ENCODE measurements around the gene FAM124B.

The FAM124B gene

DNA sequence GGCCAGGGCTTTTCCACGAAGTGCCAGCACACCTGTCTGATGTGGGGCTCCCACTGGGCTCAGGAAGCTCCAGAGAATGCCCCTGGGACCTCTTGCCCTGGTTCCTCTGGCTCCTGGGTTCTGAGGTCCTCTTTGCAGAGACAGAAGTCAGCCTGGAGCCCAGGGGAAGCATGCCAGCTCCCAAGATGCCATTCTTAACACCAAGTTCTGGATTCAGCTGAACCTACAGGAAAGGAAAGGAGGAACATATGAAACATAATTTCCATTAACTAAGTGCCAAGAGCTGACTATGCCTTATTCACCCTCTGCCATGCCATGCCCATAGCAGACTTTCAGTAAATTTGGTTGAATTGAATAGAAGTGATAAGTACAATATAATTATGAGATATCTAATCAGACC, 21.9 kb downstream of the FAM124B start:
- Histone ChIP-seq H3K36me3 (ENCODE audit: control insufficient read depth, insufficient read depth, low read length) (no peaks in the 10 kb centered on the region), H3K9me3 (ENCODE audit: control insufficient read depth, insufficient read depth, low read length) (no peaks in the 10 kb centered on the region), H3K4me3 (ENCODE audit: low read depth, low read length) (no peak overlapping the region), H3K27ac (ENCODE audit: low read depth, low read length) (no peak overlapping the region), H3K27me3 (ENCODE audit: control insufficient read depth, insufficient read depth, low read length) (no peaks in the 10 kb centered on the region), H3K4me1 (ENCODE audit: control insufficient read depth, insufficient read depth, low read length) (no peaks in the 10 kb centered on the region), H3K9ac (ENCODE audit: low read depth, low read length) (no peak overlapping the region)

- Histone ChIP-seq H3K4me3 (ENCODE audit: low read depth, low read length) (no peak overlapping the region), H3K9ac (ENCODE audit: low read depth, low read length) (no peak overlapping the region), H3K27ac (ENCODE audit: low read depth, low read length) (no peak overlapping the region), H3K36me3 (ENCODE audit: control insufficient read depth, insufficient read depth, low read length) (no peaks in the 10 kb centered on the region), H3K9me3 (ENCODE audit: control insufficient read depth, insufficient read depth, low read length) (no peaks in the 10 kb centered on the region), H3K4me1 (ENCODE audit: control insufficient read depth, insufficient read depth, low read length) (no peaks in the 10 kb centered on the region), H3K27me3 (ENCODE audit: control insufficient read depth, insufficient read depth, low read length) (no peaks in the 10 kb centered on the region)
Measured at GRCh38 chr2:224379172-224379571, 22.7 kb downstream of the FAM124B start.

GRCh38 chr2:224378701-224379097, 23.2 kb downstream of the FAM124B start:
- Histone ChIP-seq H3K4me3 (ENCODE audit: low read depth, low read length) (no peak overlapping the region), H3K9ac (ENCODE audit: low read depth, low read length) (no peak overlapping the region), H3K36me3 (ENCODE audit: control insufficient read depth, insufficient read depth, low read length) (no peaks in the 10 kb centered on the region), H3K27ac (ENCODE audit: low read depth, low read length) (no peak overlapping the region), H3K9me3 (ENCODE audit: control insufficient read depth, insufficient read depth, low read length) (no peaks in the 10 kb centered on the region), H3K4me1 (ENCODE audit: control insufficient read depth, insufficient read depth, low read length) (no peaks in the 10 kb centered on the region), H3K27me3 (ENCODE audit: control insufficient read depth, insufficient read depth, low read length) (no peaks in the 10 kb centered on the region)

DNA sequence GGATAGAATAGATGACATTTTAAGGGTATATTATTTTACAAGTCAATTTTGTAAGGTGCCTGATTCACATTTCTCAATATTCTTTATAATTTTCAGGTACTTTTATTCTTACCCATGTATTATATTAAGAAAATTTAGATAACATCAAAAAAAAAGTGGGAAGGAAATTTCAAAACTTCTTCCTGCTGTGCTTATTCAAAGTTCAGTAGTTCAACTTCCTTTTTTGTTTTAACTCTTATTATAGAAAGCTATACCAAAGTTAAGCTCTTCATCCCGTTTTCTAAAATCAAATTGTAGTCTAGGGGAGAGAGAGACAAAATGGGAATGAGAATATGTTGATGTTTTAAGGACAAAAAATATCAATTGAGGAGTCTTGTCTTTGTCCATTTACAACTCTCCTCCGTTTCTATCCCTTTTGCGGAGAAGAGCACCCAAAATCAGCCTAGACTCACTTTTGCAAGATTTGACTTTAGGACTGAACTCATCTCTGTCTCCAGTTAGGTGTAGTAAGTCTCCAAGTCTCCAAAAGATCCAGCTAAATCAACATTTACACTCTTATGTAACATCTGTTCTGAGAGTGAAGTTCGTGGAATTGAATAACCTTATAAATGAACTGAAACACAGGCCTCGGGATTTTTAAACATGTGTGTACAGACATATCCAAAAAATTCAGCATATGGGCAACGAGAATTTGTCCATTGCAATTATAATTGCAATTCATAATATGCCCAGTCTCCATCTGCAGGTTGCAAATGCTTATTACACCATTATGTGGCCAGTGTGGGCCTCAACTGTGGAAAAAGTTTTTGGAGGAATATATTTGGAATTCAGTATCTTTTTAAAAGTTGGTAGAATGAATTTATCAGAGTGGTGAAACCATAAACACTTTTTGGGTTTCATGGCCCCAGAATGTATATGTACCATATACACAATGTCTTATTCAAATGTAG, 23.9 kb downstream of the FAM124B start:
- Histone ChIP-seq H3K9me3 (ENCODE audit: control insufficient read depth, insufficient read depth, low read length) (no peaks in the 10 kb centered on the region), H3K27ac (ENCODE audit: low read depth, low read length) (no peak overlapping the region), H3K4me3 (ENCODE audit: low read depth, low read length) (no peak overlapping the region), H3K4me1 (ENCODE audit: control insufficient read depth, insufficient read depth, low read length) (no peaks in the 10 kb centered on the region), H3K27me3 (ENCODE audit: control insufficient read depth, insufficient read depth, low read length) (no peaks in the 10 kb centered on the region), H3K9ac (ENCODE audit: low read depth, low read length) (no peak overlapping the region), H3K36me3 (ENCODE audit: control insufficient read depth, insufficient read depth, low read length) (no peaks in the 10 kb centered on the region)

DNA sequence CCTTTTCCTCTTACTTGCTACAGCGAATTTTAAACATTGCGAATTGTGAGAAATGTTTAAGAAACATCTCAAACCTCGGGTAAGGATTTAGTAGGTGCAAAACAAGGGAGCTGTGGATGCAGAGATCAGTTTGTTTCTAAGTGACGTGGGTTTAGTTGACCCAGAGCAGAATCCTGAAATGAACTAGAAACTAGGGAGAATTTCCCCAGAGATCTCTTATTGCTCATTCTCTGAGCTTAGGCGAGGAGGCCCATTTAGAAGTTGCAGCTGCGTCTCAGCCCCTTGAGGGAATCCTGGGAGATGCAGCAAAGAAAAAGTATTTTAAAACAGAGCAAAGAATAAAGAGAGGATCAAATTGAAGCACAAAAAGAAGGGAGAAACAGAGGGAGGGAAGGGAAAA, 29.3 kb downstream of the FAM124B start:
- H3K36me3 ChIP-seq (ENCODE audit: control insufficient read depth, insufficient read depth, low read length) = no peaks in the 10 kb centered on the region
- no peak overlapping the region for H3K9ac ChIP-seq (ENCODE audit: low read depth, low read length)
- no peak overlapping the region for H3K27ac ChIP-seq (ENCODE audit: low read depth, low read length)
- no peaks in the 10 kb centered on the region for H3K27me3 ChIP-seq (ENCODE audit: control insufficient read depth, insufficient read depth, low read length)
- no peaks in the 10 kb centered on the region for H3K4me1 ChIP-seq (ENCODE audit: control insufficient read depth, insufficient read depth, low read length)
- no peak overlapping the region for H3K4me3 ChIP-seq (ENCODE audit: low read depth, low read length)
- no peaks in the 10 kb centered on the region for H3K9me3 ChIP-seq (ENCODE audit: control insufficient read depth, insufficient read depth, low read length)

DNA sequence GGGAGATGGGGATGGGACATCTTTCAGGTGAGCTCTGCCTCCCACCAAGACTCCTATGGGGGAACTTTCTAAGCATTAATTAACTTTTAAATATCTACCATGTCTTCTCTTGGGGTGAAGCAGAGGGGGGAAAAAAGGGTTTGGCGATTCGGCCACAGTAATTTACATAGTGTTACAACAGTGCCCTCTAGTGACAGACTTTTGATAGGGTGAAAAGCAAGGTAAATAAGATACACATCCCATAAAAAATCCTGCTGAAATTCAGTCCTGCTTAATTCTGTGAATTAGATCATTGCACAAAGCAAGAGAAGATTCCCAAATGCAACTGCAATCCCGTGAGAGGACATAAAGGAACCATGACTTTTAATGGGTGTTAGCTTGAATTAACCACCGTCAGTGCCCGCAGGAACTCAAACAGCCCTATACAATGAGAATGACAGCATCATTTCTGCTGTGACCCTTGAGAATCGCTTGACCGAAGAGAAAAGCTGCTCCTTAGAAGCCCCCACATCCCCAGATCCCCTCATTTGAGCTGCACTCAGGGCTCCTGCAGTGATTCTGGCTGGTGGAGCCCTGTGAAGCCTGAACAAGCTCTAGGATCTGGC, 32.8 kb downstream of the FAM124B start:
- Histone ChIP-seq H3K27me3 (ENCODE audit: control insufficient read depth, insufficient read depth, low read length) (no peaks in the 10 kb centered on the region), H3K4me3 (ENCODE audit: low read depth, low read length) (no peak overlapping the region), H3K9ac (ENCODE audit: low read depth, low read length) (no peak overlapping the region), H3K36me3 (ENCODE audit: control insufficient read depth, insufficient read depth, low read length) (no peaks in the 10 kb centered on the region), H3K4me1 (ENCODE audit: control insufficient read depth, insufficient read depth, low read length) (no peaks in the 10 kb centered on the region), H3K9me3 (ENCODE audit: control insufficient read depth, insufficient read depth, low read length) (no peaks in the 10 kb centered on the region), H3K27ac (ENCODE audit: low read depth, low read length) (no peak overlapping the region)

GRCh38 chr2:224366267-224366844, 35.6 kb downstream of the FAM124B start:
- Histone ChIP-seq H3K27ac (ENCODE audit: low read depth, low read length) (no peak overlapping the region), H3K36me3 (ENCODE audit: control insufficient read depth, insufficient read depth, low read length) (no peaks in the 10 kb centered on the region), H3K4me3 (ENCODE audit: low read depth, low read length) (no peak overlapping the region), H3K9ac (ENCODE audit: low read depth, low read length) (no peak overlapping the region), H3K9me3 (ENCODE audit: control insufficient read depth, insufficient read depth, low read length) (no peaks in the 10 kb centered on the region), H3K27me3 (ENCODE audit: control insufficient read depth, insufficient read depth, low read length) (no peaks in the 10 kb centered on the region), H3K4me1 (ENCODE audit: control insufficient read depth, insufficient read depth, low read length) (no peaks in the 10 kb centered on the region)

DNA sequence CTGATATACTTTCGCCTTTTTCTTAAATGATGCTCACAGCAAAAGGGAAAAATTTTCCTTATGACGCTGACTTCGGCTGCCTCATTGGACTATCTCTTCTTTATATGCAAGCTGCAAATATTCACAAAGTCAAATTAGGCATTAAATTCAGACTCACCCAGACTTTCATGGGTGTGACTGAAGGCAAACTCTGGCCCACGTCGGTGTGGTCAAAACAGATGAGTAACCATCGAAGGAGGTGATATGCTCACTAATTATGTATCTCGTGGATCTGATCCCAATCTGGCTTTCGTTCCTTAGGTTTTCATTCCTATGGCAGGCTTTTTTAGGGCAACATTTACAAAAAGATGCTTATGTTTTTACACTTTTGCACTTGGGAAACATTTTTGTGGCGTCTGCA, 36.6 kb downstream of the FAM124B start:
- H3K4me3 ChIP-seq (ENCODE audit: low read depth, low read length) = no peak overlapping the region
- H3K9ac ChIP-seq (ENCODE audit: low read depth, low read length) = no peak overlapping the region
- no peaks in the 10 kb centered on the region for H3K36me3 ChIP-seq (ENCODE audit: control insufficient read depth, insufficient read depth, low read length)
- no peaks in the 10 kb centered on the region for H3K4me1 ChIP-seq (ENCODE audit: control insufficient read depth, insufficient read depth, low read length)
- no peaks in the 10 kb centered on the region for H3K9me3 ChIP-seq (ENCODE audit: control insufficient read depth, insufficient read depth, low read length)
- H3K27me3 ChIP-seq (ENCODE audit: control insufficient read depth, insufficient read depth, low read length) = no peaks in the 10 kb centered on the region
- no peak overlapping the region for H3K27ac ChIP-seq (ENCODE audit: low read depth, low read length)

GRCh38 chr2:224363281-224363680, 38.6 kb downstream of the FAM124B start:
- Histone ChIP-seq H3K27me3 (ENCODE audit: control insufficient read depth, insufficient read depth, low read length) (no peaks in the 10 kb centered on the region), H3K36me3 (ENCODE audit: control insufficient read depth, insufficient read depth, low read length) (no peaks in the 10 kb centered on the region), H3K27ac (ENCODE audit: low read depth, low read length) (no peak overlapping the region), H3K9ac (ENCODE audit: low read depth, low read length) (no peak overlapping the region), H3K9me3 (ENCODE audit: control insufficient read depth, insufficient read depth, low read length) (no peaks in the 10 kb centered on the region), H3K4me3 (ENCODE audit: low read depth, low read length) (no peak overlapping the region), H3K4me1 (ENCODE audit: control insufficient read depth, insufficient read depth, low read length) (no peaks in the 10 kb centered on the region)

- Histone ChIP-seq H3K36me3 (ENCODE audit: control insufficient read depth, insufficient read depth, low read length) (no peaks in the 10 kb centered on the region), H3K27me3 (ENCODE audit: control insufficient read depth, insufficient read depth, low read length) (no peaks in the 10 kb centered on the region), H3K9ac (ENCODE audit: low read depth, low read length) (no peak overlapping the region), H3K4me3 (ENCODE audit: low read depth, low read length) (no peak overlapping the region), H3K27ac (ENCODE audit: low read depth, low read length) (no peak overlapping the region), H3K9me3 (ENCODE audit: control insufficient read depth, insufficient read depth, low read length) (no peaks in the 10 kb centered on the region), H3K4me1 (ENCODE audit: control insufficient read depth, insufficient read depth, low read length) (no peaks in the 10 kb centered on the region)
Measured at GRCh38 chr2:224362094-224362493, 39.8 kb downstream of the FAM124B start.

DNA sequence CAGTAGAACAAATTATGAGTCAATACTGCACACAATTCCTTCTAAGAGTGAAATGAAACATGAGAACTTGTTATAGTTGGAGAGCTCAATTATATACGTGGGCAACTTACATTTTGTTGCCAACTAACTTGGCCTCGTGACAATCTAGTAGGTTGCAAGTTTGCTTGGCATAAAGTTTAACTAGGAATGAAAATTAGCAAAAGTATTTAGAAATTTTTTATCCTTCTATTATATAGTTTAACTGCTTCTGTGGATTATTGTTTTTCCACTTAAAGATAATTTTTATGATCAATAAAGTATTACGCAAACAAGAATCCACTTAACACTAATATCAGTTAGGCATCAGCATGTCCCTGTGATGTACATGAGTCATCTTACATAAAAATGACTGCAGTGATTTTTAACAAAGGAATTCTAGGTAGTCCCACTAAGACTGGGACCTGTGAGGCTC, 41.1 kb downstream of the FAM124B start:
- Histone ChIP-seq H3K4me1 (ENCODE audit: control insufficient read depth, insufficient read depth, low read length) (no peaks in the 10 kb centered on the region), H3K27me3 (ENCODE audit: control insufficient read depth, insufficient read depth, low read length) (no peaks in the 10 kb centered on the region), H3K9me3 (ENCODE audit: control insufficient read depth, insufficient read depth, low read length) (no peaks in the 10 kb centered on the region), H3K9ac (ENCODE audit: low read depth, low read length) (no peak overlapping the region), H3K4me3 (ENCODE audit: low read depth, low read length) (no peak overlapping the region), H3K36me3 (ENCODE audit: control insufficient read depth, insufficient read depth, low read length) (no peaks in the 10 kb centered on the region), H3K27ac (ENCODE audit: low read depth, low read length) (no peak overlapping the region)

All from HUES48 (cell line).